Stimulated activated CD8-positive, alpha-beta memory T cell treated with anti-CD3 and anti-CD28 coated beads, Interleukin-2, amount 100 ng/mL, for 48 hours (primary cell): ENCODE measurements around the gene ACER2.
"Not testable (repeated sequence)": the region's sequence is repeated elsewhere in the genome, so short reads cannot be mapped to it uniquely, and the experiment has no call there.

Source experiments
- DNase-seq, 2 donors: peaks; one replicate each; pipeline ENCODE4 v3.0.0-alpha.2; 2020; ENCODE audit warnings: low read depth in 2 of 2

ACER2 gene

DNA sequence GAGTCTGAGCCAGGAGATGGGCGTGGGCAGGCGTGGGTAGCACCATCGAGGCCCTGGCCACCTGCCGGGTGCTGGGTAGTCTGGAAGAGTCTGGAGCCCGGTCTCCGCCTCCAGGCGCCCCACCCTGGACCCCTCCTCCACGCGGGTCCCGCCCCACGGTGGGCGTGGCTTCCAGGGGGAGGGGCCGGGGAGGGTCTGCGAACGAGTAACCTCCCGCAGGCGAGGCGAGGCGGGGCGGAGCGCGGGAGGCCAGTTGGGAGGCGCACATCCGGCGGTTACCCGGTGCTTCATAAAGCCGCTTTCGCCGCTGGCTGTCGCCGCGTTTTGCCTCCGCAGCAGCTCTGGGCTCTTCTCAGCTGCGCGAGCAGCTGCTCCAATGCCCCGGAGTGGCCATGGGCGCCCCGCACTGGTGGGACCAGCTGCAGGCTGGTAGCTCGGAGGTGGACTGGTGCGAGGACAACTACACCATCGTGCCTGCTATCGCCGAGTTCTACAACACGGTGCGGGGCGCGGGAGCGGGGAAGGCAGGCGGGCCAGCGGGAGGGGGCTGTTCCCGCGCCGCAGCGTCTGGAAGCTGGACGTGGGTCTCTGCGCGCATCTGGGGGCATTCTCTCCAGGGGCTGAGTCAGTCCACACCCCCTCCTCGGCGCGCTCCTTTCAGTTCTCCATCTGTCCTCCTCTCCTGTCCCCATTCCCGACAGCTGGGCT is at the start of gene ACER2:
ACER2 (plus strand) TSS at position 317 of the 708 bp plus-strand sequence; CDS start at position 393, 76 bp downstream.
- DNase-seq: peak; percentile 93 to 94

DNA sequence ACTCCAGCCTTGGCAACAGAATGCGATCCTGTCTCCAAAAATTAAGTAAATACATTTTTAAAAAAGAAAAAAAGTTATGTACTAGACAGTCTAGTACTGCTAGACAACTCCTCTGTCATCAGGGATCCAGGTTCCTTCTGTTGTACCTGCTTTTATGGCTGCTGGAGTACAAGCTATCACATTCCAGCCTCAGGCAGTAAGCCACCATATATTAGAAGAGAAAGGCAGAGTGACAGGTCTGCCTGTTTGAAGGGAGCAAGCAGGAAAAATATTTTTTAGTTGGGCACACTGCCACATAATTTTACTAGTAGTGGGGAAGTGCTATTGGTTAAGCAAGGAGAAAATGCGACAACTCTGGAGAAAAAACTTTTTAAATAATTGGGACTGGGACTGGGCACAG is 39.7 kb upstream of the ACER2 start:
- DNase-seq: no peak

DNA sequence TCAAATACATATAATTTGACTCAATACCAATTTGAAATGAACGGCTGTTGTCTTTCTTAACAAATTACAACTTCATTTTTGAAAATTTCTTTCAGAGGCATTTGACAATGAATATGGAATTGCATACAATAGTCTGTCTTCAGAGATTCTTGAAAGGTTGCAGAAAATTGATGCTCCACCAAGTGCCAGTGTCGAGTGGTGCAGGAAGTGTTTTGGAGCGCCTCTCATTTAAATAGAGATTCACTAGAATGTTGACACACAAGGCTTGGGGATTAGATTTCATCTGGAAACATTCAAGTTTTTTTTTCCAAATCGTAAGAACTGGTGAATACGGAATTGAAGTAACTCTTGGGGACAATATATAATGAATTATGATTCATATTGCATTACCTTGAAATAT is 36.9 kb upstream of the ACER2 start:
- no peak for DNase-seq

DNA sequence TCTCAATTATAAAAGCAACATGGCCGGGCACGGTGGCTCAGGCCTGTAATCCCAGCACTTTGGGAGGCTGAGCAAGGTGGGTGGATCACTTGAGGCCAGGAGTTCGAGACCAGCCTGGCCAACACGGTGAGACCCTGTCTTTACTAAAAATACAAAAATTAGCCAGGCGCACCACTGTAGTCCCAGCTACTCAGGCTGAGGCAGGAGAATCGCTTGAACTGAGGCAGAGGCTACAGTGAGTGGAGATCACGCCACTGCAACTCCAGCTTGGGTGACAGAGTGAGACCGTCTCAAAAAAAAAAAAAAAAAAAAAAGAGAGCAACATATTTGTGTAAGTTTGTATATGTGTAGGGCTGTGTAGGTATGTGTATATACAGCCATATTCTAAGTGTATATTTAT is 36.2 kb upstream of the ACER2 start:
- DNase-seq: no peak

DNA sequence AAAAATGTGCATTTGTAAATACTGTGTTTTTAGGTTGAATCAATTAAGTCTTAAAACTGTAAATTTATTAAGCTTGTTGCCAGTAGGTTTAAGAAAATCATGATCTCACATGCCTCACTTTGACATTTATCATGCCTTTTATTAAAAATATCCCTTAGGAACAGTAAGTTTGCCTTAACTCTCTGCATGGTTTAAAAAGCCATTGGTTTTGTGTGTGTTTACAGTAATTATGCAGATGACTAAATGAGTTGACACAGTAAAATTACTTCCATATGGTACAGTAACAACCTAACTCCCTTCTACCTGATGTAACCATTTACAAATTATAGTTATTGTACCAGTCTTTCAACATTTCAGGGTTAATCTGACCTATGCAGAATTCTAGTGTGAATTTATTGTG is 35.3 kb upstream of the ACER2 start:
- DNase-seq: no peak

DNA sequence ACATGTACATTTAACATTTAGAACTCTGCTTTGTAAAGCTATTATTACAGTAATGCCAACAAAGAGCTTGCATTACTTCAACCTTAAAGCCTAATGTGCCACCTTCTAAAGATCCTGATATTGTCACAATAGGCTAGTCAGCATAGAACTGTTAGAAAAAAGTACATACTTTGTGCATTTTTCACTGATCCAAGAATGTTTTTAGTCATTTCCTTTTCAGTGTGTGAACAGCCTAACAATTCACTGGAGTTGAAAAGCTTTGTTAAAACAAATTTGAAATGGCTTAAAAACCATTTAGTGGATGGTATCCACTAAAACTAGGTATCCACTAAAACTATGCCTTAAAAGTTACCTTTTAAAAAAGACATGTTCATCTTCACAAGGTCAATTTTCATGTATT is 33.3 kb upstream of the ACER2 start:
- no peak for DNase-seq

DNA sequence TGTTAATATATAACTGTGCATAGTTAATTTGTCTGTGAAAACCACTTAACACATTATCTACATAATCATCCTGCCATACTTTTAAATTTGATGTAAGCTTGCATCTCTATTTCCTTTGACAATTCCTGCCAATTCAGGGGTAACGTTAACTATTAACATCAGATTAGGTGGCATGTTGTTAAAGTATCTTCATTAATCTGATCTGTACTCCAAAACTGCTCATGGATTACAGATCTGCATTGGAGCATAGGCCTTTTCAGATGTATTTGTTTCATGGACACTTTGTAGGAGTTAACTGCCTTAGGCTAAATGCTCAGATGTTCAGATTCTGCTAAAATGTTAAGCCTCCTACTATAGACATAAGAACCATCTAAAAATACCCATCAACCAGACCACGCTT is 31.9 kb upstream of the ACER2 start:
- DNase-seq: no peak

DNA sequence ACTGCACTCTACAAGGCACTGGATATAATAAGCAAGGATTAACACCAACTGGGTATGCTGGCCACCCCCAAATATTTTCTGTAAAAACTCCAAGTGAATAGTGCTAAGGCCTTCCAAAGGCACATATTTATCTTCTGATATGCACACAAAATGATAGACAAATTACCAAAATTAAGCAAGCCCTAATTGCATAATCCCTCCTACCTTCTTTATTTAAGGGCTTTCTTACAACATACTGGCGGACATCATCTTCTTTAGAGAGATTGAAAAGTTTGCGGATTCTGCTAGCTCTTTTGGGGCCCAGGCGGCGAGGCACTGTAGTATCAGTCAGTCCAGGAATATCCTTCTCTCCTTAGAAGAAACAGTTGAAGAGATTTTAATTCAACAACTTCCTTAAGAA is 30.6 kb upstream of the ACER2 start:
- DNase-seq: no peak

DNA sequence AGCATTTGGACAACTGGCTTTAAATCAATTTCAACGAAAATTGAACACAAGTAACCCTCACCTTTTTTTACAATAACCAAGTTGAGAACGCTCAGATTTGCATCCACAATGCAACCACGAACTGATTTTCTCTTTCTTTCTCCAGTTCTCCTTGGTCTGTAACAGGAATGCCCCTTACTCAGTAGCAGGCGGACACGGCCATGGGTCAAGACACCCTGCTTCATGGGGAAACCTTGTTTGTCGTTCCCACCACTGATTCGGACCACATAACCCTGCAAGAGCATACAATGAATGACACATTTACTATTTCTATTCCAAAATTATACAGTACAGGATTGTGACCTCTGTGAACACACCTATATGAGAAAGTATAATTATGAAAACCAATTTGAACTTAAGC is 30.2 kb upstream of the ACER2 start:
- no peak for DNase-seq

DNA sequence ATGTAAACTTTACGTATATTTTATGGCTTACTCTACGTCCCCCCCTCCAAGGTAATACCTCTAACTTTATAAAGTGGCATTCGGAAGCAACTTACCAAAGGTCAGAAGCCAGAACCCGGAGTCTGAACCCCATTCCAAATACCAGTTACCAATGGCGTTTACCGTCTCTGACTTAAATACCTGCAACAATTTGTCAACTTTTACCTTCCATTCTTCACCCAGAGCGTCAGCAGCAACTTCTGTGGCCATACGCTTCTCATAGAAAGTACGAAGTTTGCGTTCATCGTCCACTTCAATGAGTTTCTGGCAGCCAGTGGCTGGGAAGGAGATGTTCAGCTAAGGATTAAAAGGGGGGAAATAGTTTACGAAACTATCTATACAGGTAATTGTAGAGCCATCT is 29.5 kb upstream of the ACER2 start:
- DNase-seq: no peak

DNA sequence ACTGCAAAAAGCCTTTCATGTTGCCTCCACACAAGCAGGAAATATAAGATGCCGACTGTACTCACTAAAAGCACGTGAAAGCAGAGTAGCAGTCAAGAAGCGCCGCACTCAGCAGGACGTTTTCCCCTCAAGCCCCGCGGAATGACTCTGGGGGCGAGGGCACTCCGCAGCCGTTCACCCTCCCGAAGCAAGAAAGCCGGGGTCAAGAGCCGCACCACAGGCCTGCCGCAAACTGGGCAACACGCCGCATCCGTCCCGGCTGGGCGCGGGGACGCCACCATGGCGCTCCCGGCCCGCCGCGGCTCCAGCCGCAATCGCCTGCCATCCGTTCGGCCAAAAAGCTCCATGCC is 29.1 kb upstream of the ACER2 start:
- peak in 1 of 2 donors; percentile 15 for DNase-seq

DNA sequence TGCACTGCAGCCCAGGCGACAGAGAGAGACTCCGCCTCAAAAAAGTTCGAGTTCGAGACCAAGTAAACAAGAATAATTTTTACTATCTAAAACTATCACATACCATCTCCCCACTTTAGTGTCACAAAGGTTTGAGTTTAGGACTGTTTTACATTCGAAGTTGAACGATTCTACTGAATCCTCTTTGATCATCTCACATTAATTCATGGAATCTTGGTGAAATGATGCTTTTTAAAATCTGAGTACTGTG is 28.1 kb upstream of the ACER2 start:
- DNase-seq: no peak

DNA sequence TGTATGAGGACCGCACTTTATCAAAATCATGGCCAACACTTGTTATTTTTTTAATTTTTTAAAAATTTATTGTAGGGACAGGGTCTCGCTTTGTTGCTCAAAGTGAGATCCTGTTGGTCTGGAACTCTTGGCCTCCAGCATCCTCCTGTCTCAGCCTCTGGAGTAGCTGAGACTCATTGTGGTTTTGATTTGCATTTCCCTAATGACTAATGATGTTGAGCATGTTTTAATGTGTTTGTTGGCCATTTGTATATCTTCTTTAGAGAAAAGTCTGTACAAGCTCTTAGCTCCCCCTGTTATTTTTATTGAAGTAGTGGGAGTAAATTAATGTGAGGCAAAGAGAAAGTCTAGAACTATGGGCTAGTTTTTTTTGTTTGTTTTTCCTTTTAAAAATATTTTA is 27.2 kb upstream of the ACER2 start:
- DNase-seq: no peak

DNA sequence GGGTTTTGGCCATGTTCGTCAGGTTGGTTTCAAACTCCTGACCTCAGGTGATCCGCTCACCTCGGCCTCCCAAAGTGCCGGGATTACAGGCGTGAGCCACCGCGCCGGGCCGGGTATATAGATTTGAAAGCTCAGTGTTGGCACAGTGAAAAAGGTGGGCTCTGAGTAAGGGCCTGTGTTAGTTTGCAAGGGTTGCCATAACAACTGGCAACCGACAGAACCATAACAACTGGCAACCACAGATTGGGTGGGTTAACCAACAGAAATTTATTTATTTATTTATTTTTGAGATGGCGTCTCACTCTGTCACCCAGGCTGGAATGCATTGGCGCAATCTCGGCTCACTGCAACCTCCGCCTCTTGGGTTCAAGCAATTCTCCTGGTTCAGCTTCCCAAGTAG is 23.6 kb upstream of the ACER2 start:
- not testable (repeated sequence) for DNase-seq

DNA sequence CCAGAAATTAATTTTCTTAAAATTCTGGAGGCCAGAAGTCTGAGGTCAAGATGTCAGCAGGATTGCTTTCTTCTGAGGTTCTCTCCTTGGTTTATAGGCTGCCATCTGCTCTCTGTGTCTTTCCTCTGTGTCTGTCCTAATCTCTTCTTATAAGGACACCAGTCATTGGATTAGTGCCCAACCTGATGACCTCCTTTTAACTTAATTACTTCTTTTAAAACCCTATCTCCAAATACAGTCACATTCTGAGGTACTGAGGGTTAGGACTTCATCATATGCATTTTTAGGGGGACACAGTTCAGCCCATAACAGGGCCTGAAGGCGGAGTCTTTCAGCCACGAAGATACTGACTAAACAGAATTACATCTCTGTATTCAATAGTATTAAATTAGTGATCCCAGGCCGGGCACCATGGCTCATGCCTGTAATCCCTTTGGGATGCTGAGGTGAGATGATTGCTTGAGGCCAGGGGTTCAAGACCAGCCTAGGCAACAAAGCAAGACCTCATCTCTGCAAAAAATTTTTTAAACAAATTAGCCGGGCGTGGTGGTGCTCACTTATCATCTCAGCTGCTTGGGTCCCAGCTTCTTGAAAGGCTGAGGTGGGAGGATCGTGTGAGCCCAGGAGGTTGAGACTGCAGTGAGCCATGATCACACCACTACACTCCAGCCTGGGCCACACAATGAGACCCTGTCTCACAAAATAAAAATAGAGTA is 22.9 kb upstream of the ACER2 start:
- DNase-seq: no peak

DNA sequence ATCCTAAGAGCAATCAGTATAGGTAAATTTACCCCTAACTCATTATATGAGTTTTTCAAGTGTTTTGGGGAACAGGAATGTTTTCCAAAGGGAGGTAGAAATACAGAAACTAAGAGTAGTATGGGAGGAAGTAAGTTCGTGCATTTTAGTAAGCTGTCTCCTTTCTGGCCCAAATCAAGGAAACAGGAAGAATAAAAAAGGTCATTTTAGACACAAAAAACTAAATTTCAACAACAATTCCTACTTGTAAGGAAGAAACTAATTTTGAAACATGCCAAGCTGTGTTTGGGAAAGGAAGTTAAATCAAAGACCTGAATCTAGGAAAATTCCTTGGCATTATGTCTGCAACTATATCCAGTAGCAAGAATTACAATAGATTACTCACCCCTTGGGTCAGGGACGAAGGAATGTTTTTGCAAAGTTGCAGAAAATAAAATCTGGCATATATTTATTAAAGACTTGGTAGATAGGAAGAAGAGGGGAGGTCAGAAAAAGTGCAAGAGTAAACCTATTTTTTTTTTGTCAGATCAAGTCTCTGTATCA is 22.2 kb upstream of the ACER2 start:
- no peak for DNase-seq

DNA sequence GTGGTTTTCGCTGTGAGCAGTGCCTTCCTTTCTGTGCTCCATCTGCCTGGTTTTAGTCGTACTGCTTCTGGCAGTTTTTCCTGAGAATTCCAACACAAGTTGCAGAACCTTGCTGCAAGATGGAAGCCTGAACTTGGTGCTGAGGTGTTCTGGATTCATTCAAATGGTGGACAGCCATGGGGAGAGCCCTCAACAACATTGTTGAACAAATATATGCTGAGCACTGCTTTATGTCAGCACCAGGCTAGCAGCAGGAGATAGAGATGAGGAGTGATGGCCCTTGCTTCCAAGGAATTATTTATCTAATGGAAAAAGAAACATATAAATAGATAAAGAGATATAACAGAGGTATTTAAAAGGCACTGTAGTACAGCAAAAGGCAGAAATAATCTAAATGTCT is 21.5 kb upstream of the ACER2 start:
- no peak for DNase-seq

DNA sequence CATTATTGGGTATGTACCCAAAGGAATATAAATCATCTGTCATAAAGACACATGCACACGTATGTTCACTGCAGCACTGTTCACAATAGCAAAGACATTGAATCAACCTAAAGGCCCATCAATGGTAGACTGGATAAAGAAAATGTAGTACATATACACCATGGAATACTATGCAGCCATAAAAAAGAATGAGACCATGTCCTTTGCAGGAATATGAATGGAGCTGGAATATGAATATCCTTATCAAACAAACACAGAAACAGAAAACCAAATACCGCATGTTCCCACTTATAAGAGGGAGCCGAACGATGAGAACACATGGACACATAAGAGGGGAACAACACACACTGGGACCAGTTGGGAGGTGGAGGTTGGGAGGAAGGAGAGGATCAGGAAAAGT is 19.3 kb upstream of the ACER2 start:
- DNase-seq: not testable (repeated sequence)

DNA sequence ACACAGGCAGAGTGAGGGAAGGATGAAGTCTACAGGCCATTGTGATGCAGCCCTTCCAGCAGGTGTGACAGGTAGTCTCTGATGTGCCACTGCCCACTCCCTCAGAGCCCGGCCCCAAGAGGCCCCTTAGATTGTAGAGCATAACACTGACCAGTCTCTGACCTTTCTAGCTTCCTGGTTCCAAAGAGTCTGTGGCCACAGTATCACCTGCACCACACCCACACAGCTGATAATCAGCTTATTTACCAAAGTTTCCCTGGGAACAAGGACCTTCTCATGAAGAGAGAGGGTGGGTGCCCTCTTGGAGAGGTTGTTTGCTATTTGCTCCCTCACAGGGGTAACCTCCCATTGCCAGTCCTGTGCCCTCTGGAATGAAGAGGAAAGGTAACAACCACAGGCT is 11.0 kb upstream of the ACER2 start:
- DNase-seq: no peak

DNA sequence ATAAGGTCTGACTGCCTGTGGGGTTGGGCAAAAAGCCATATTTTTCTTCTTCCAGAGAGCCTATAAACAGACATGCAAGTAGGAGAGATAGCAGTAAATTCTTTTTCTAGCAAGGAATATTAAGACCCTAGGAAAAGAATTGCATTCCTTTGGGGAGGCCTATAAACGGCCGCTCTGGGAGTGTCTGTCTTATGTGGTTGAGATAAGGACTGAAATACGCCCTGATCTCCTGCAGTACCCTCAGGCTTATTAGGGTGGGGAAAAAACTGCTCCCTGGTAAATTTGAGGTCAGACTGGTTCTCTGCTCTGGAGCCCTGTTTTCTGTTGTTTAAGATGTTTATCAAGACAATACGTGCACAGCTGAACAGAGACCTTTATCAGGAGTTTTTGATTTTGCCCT is 5.6 kb upstream of the ACER2 start:
- not testable (repeated sequence) for DNase-seq

DNA sequence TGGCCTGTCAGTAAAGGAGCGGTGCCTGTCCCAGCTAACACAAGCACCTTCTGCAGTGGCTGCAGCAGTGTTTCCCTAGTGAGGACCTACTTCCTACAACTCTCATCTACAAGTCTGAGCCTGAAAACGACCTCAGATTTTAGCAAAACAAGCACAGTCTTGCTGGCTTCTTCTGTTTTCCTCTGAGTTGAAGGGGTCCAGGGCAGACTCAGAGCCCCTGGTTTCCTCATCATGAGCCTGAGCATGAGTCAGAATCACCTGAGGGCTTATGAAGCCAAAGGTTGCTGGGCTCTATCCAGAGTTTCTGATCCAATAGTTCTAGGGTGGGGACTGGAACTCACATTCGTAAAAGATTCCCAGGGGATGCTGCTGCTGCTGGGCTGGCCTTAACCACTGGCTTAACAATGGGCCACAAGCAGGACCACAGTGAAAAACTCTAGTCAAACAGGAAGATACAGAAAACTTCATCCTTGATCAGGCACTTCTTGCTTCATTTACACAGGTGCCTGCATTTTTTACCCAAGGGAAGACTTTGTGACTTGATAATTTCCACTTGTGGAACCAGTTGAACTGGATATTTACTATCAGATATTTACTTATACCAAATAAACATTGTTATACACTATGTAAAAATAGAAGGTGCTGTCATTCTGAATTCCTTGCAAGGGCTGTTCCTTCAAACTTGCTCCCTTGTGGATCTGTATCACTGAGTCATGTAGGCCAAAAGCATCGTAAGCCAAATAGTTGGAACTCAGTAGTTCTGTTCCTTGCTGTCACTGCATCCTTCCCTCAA is 4.3 kb upstream of the ACER2 start:
- no peak for DNase-seq

DNA sequence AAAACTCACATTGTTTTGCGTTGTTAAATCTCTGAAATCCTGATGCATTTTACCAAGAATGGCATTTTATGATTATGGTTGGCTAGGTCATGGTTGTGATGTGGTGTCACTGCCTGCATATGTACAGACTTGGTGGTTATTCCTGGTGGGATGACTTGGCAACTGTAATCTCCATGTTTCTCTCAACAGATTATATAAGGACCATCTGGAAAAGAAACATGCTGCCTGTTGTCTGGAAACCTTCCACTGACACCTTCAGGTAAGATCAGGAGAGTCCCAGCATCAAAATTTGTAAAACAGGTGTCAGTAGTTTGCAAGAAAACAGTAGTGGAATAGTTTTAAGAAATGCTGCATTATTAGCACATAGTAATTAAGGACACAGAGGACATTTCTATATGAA is 3.0 kb upstream of the ACER2 start:
- no peak for DNase-seq

DNA sequence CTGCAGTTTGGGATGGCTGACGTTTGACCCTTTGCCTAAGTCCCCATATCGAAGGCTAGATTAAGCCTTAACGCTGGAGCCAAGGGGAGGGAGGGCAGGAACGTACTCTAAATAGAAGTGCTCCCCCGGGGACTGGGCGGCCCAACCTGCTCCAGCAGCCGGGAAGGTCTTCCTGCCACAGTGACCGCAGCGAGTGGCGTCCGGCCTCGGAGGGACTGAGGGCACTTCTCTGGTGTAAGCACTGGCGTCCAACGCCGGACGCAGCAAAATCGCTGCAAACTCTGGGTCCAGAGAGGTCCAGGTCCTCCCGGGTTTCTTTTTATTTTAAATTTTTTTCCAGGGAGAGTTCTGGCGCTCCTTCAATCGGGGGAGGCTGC is 505 bp upstream of the ACER2 start:
- no peak for DNase-seq
